Endothelial cell of umbilical vein (primary cell): ENCODE measurements around the gene ADAM33. TPM values are rescaled to one million over a fixed set of nuclear protein-coding genes. Genes with fewer than 3 reads are reported as not detected.

Source experiments
- BruUV-seq: library from RNA; stranded (reverse); fragments of 400-500 nt; replicated peaks from 2 replicates; lab custom pipeline; 2021; lab: Mats Ljungman, UMichigan
- CTCF ChIA-PET: fragments of 300-600, 350-600 bp; sonication (Branson Sonifier 250); formaldehyde crosslinking; loops from one replicate; lab custom pipeline; 2021; ENCODE audit warnings: antibody characterized with exemption, inconsistent platforms; lab: Charles Lee
- POLR2A ChIA-PET: fragments of 300-600, 350-600 bp; sonication (Branson Sonifier 250); formaldehyde crosslinking; loops from one replicate; lab custom pipeline; 2021; ENCODE audit warnings: antibody characterized with exemption, inconsistent platforms; lab: Charles Lee
- DNase-seq: peaks from one replicate; pipeline ENCODE4 v3.0.0-alpha.2; 2011; ENCODE audit warnings: low read depth, low spot score
- FAIRE-seq: peaks from 2 replicates; lab custom pipeline; 2011; peaks lifted over from hg19 to GRCh38; lab: Jason Lieb, UNC
- H2AFZ ChIP-seq: 2 replicates; pipeline ENCODE4 v1.6.0; 2012; ENCODE audit warnings: low read depth, low read length, control low read depth, inconsistent platforms
- H3K27ac ChIP-seq: 2 replicates; pipeline ENCODE4 v1.5.1; 2011; ENCODE audit warnings: low read depth, mild to moderate bottlenecking, control low read depth, low read length, moderate library complexity; ENCODE audit not compliant: insufficient read depth
- H3K27me3 ChIP-seq, 2 experiments: 2 replicates each; pipeline versions ENCODE4 v1.6.0 to v1.6.1; 2011; ENCODE audit warnings: low read length in 2 of 2, mixed read lengths in 1 of 2; ENCODE audit not compliant: control insufficient read depth in 2 of 2, insufficient read depth in 2 of 2
- H3K36me3 ChIP-seq, 2 experiments: 2 replicates in 1 of 2; 3 replicates in 1 of 2; pipeline ENCODE4 v1.5.1; 2011; ENCODE audit warnings: low read length in 2 of 2, mild to moderate bottlenecking in 1 of 2, moderate library complexity in 1 of 2; ENCODE audit not compliant: control insufficient read depth in 2 of 2, insufficient read depth in 2 of 2; ENCODE audit errors: extremely low read depth in 1 of 2
- H3K4me1 ChIP-seq: 3 replicates; pipeline ENCODE4 v1.5.1; 2011; ENCODE audit warnings: mild to moderate bottlenecking, low read length; ENCODE audit not compliant: control insufficient read depth, insufficient read depth; ENCODE audit errors: extremely low read depth
- H3K4me2 ChIP-seq: 2 replicates; pipeline ENCODE4 v1.6.1; 2011; ENCODE audit warnings: low read length, control low read depth, mixed read lengths; ENCODE audit not compliant: insufficient read depth
- H3K4me3 ChIP-seq, 3 experiments: fragments of 200-600 bp in 1 of 3; sonication (generic), shearing (Covaris generic) in 1 of 3; replicated peaks in 1 of 3; 2 replicates each; pipeline ENCODE4 v1.5.1; 2011 to 2016; ENCODE audit warnings: control low read depth in 3 of 3, low read length in 3 of 3, mild to moderate bottlenecking in 2 of 3, inconsistent platforms in 1 of 3, low read depth in 1 of 3, moderate library complexity in 1 of 3; ENCODE audit not compliant: insufficient read depth in 1 of 3
- H3K79me2 ChIP-seq: 2 replicates; pipeline ENCODE4 v1.6.0; 2012; ENCODE audit warnings: low read length, inconsistent platforms; ENCODE audit not compliant: control insufficient read depth, insufficient read depth
- H3K9ac ChIP-seq: replicated peaks from 2 replicates; pipeline ENCODE3; 2011; ENCODE audit warnings: low read length, control low read depth; ENCODE audit not compliant: insufficient read depth; ENCODE audit errors: extremely low read depth
- H3K9me1 ChIP-seq: replicated peaks from 3 replicates; pipeline ENCODE4 v1.6.0; 2011; ENCODE audit warnings: mild to moderate bottlenecking, low read length; ENCODE audit not compliant: control insufficient read depth, insufficient read depth; ENCODE audit errors: extremely low read depth
- H3K9me3 ChIP-seq: replicated peaks from 2 replicates; pipeline ENCODE4 v1.5.1; 2012; ENCODE audit warnings: low read length, inconsistent platforms; ENCODE audit not compliant: control insufficient read depth, insufficient read depth
- H4K20me1 ChIP-seq: replicated peaks from 2 replicates; pipeline ENCODE3; 2011; ENCODE audit warnings: mild to moderate bottlenecking, low read length; ENCODE audit not compliant: control insufficient read depth, insufficient read depth; ENCODE audit errors: extremely low read depth
- CTCF ChIP-seq, 2 donors: IDR thresholded peaks; 1 replicate in 1 of 2; 2 replicates in 1 of 2; pipeline ENCODE4 v1.5.1; 2011; ENCODE audit warnings: low read length in 2 of 2, mild to moderate bottlenecking in 2 of 2, moderate library complexity in 2 of 2, control low read depth in 1 of 2, inconsistent platforms in 1 of 2, low read depth in 1 of 2; ENCODE audit not compliant: insufficient read depth in 1 of 2; ENCODE audit errors: extremely low read depth in 1 of 2
- EZH2 ChIP-seq: IDR thresholded peaks from 2 replicates; pipeline ENCODE4 v1.6.1; 2012; ENCODE audit warnings: borderline replicate concordance, low read depth, mild to moderate bottlenecking, moderate library complexity, low read length, inconsistent platforms; ENCODE audit not compliant: severe bottlenecking
- FOS ChIP-seq: IDR thresholded peaks from 2 replicates; pipeline ENCODE4 v1.6.1; 2011; ENCODE audit warnings: mild to moderate bottlenecking, low read length, moderate library complexity, borderline replicate concordance; ENCODE audit not compliant: insufficient read depth
- GATA2 ChIP-seq: IDR thresholded peaks from 2 replicates; pipeline ENCODE4 v1.7.0; 2011; ENCODE audit warnings: low read depth, mild to moderate bottlenecking, moderate library complexity, mixed read lengths, low read length; ENCODE audit not compliant: insufficient read length, insufficient read depth
- JUN ChIP-seq: IDR thresholded peaks from 2 replicates; pipeline ENCODE4 v1.6.1; 2011; ENCODE audit warnings: borderline replicate concordance, low read depth; ENCODE audit not compliant: insufficient read length, insufficient read depth
- MAX ChIP-seq: IDR thresholded peaks from 2 replicates; pipeline ENCODE4 v1.6.1; 2011; ENCODE audit not compliant: insufficient read depth, insufficient read length
- MYC ChIP-seq: IDR thresholded peaks from one replicate; pipeline ENCODE4 v1.6.1; 2011; ENCODE audit warnings: mild to moderate bottlenecking, low read depth, low read length
- POLR2A ChIP-seq: IDR thresholded peaks from 2 replicates; pipeline ENCODE4 v1.6.1; 2012; ENCODE audit warnings: low read depth, mild to moderate bottlenecking, control low read depth, low read length
- POLR2AphosphoS5 ChIP-seq: IDR thresholded peaks from 2 replicates; pipeline ENCODE4 v1.6.1; 2012; ENCODE audit warnings: low read depth, mild to moderate bottlenecking, control low read depth, low read length, moderate library complexity; ENCODE audit not compliant: insufficient read depth
- dilution Hi-C: fragments of 300-500 bp; cut with MboI; formaldehyde crosslinking; loops from one replicate; pipeline ENCODE4 v1.15.0; 2019; ENCODE audit warnings: low sequenced_read_pairs; ENCODE audit not compliant: extremely low pct_ligation_motif_present
- intact Hi-C: fragments of 100-400 bp; cut with micrococcal nuclease; formaldehyde crosslinking; loops from one replicate; pipeline ENCODE4 v1.10.0; 2022
- polyA plus RNA-seq, 4 experiments: library from polyadenylated mRNA; depleted of rRNA in 3 of 4; stranded (reverse) in 3 of 4; unstranded in 1 of 4; fragments of >200 nt; gene quantifications; 2 replicates each; pipeline versions ENCODE4 v1.2.1 to v1.2.3, GENCODE V29; 2011 to 2012; ENCODE audit warnings: missing spikeins in 1 of 4
- total RNA-seq: library from RNA; stranded (reverse); gene quantifications from 2 replicates; pipeline ENCODE4 v1.2.3, GENCODE V29; 2021

ADAM33 gene
- total and polyA plus RNA-seq, 2 donors (not counting 3 experiments of a cell fraction or from before 2014, with no cell fraction given), result 0.06 to 0.18 TPM

- Histone ChIP-seq H3K79me2 (no peaks in the 10 kb centered on the region), H3K27me3 (no peaks in the 10 kb centered on the region), H3K9me1 (no peaks in the 10 kb centered on the region), H3K9ac (no peak overlapping the region), H3K27ac (no peak overlapping the region), H3K36me3 (no peaks in the 10 kb centered on the region), H3K9me3 (no peaks in the 10 kb centered on the region), H3K4me1 (no peaks in the 10 kb centered on the region), H2AFZ (no peak overlapping the region), H3K4me2 (no peak overlapping the region), H4K20me1 (no peaks in the 10 kb centered on the region), H3K4me3 (no peak overlapping the region)
- DNase-seq (no peak), FAIRE-seq (no peak)
- TF ChIP-seq JUN (no peak), GATA2 (no peak), FOS (no peak), EZH2 (no peak), MAX (no peak), CTCF (IDR thresholded peaks at IDR 0.05; ENCODE audit: extremely low read depth in 1 of 2, insufficient read depth in 1 of 2, low read depth in 1 of 2, low read length in 2 of 2) (no peak), MYC (no peak), POLR2AphosphoS5 (no peak), POLR2A (no peak)
- intact Hi-C loops, result no loop called here
- dilution Hi-C loops, result no loop called here
- no TSS peak for BruUV-seq
- ChIA-PET CTCF (no interaction called here), POLR2A (no interaction called here)
Measured at GRCh38 chr20:3627476-3627875, 54.3 kb downstream of the ADAM33 start.
